Immature natural killer cell (primary cell): ENCODE results near the gene MVP. TPM values are rescaled to one million over a fixed set of nuclear protein-coding genes. Genes with fewer than 3 reads are reported as not detected.

Experiments used
- DNase-seq, 3 donors: peaks; one replicate each; pipeline ENCODE4 v3.0.0; 2022; ENCODE audit warnings: mixed read lengths in 1 of 3
- H3K27ac Mint-ChIP-seq, 6 donors: one replicate each; pipeline ENCODE4 v1.8.0; 2020; ENCODE audit warnings: mixed read lengths in 6 of 6, mild to moderate bottlenecking in 5 of 6, inconsistent platforms in 4 of 6, moderate library complexity in 3 of 6
- H3K27me3 Mint-ChIP-seq, 3 donors: one replicate each; pipeline ENCODE4 v1.8.0; 2020 to 2021; ENCODE audit warnings: low read depth in 3 of 3, mild to moderate bottlenecking in 3 of 3, mixed read lengths in 3 of 3, moderate library complexity in 3 of 3, inconsistent platforms in 1 of 3
- H3K36me3 Mint-ChIP-seq, 3 donors: one replicate each; pipeline ENCODE4 v1.8.0; 2020; ENCODE audit warnings: mixed read lengths in 3 of 3, inconsistent platforms in 2 of 3, mild to moderate bottlenecking in 2 of 3
- H3K4me1 Mint-ChIP-seq, 2 donors: one replicate each; pipeline ENCODE4 v1.8.0; 2020; ENCODE audit warnings: inconsistent platforms in 2 of 2, mild to moderate bottlenecking in 2 of 2, mixed read lengths in 2 of 2, moderate library complexity in 1 of 2
- H3K4me3 Mint-ChIP-seq, 5 donors: one replicate each; pipeline ENCODE4 v1.8.0; 2020; ENCODE audit warnings: mild to moderate bottlenecking in 5 of 5, mixed read lengths in 5 of 5, inconsistent platforms in 3 of 5, moderate library complexity in 3 of 5
- H3K9me3 Mint-ChIP-seq, 6 donors: one replicate each; pipeline ENCODE4 v1.8.0; 2020; ENCODE audit warnings: mild to moderate bottlenecking in 6 of 6, mixed read lengths in 6 of 6, inconsistent platforms in 4 of 6, moderate library complexity in 3 of 6
- polyA plus RNA-seq, 3 donors: library from polyadenylated mRNA; unstranded; fragments of 300-500 nt; fragmentation: Illumina TruSeq; gene quantifications; one replicate each; pipeline ENCODE4 v1.2.3, GENCODE V29; 2021

Gene MVP
- polyA plus RNA-seq, 3 donors from 2014 or later, result 103 to 195 (median 142) TPM

DNA sequence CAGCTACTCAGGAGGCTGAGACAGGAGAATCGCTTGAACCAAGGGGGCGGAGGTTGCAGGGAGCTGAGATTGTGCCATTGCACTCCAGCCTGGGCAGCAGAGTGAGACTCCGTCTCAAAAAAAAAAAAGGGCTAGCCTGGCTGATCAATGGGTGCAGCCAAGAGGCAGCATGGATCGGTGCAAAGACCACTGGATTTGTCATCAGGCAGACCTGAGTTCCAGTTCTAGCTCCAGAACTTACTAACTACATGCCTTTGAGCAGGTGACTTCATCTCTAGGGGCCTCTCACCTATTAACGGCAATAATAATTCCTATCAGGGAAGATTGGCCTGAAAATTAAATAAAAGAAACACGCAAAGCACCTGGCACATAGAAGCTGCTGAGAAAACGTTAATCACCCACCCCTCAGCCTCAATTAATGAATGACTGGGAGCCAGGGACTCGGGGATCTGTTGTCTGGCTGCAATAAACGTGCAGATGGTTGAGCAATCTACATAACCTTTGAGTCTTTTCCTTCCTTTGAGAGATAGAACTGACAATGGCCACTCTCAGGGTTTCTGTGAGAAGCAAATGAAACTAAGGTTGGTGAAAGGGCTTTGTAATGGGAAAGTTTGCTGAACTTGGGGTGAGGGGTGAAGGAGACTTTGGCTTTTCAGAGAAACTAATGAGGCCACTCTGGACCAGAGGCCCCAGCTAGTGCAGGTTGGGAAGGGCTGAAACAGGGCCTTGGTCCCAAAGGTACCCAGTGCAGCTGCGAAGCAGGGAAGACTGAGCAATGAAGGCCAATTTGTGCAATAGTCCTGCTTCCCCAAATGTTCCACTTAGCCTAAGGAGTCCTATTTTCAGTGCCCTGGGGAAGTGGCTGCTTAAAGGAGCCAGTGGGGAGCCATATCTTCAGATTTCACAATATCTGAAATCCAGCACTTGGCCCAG is 71.5 kb downstream of the MVP start:
- DNase-seq, result no peak
- Mint-ChIP-seq H3K27ac (no peak overlapping the region), H3K4me3 (no peak overlapping the region), H3K9me3 (peaks cover 0 to 2% (median 0%) of the 10 kb centered on the region in 6 donors), H3K4me1 (no peaks in the 10 kb centered on the region), H3K36me3 (no peaks in the 10 kb centered on the region), H3K27me3 (peaks cover 0 to 11% (median 10%) of the 10 kb centered on the region in 3 donors)

DNA sequence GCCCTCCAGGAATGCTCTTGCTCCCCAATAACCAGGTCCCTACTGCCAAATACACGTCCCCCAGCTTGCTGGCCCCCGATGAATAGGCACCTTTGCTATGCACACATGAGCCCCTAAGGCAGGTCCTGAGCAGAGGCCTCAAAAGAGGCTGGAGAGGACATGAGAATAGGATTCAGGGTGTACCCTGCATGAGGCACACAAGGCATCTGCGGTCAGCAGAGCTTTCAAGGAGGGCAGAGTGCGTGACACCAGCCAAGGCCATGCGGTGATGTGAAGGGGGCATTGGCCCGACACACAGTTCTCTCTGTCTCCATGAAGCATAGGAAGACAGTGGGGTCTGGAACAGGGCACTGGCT is 72.2 kb downstream of the MVP start:
- H3K27me3 Mint-ChIP-seq, result peaks cover 3 to 14% (median 12%) of the 10 kb centered on the region in 3 donors

DNA sequence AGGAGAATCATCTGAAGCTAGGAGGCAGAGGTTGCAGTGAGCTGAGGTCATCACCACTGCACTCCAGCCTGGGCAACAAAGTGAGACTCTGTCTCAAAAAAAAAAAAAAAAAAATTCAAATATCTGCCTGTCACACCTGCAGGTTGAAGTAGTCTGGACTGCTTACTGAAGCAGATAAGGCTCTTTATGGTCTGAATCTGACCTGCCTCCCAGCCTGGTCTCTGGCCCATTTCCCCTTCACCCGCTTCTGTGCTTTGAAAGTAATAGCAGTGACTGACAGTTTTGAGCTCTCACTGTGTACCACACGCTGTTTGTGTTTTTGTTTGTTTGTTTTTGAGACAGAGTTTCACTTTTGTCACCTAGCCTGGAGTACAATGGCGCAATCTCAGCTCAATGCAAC is 73.3 kb downstream of the MVP start:
- H3K27me3 Mint-ChIP-seq, result peaks cover 3 to 20% (median 20%) of the 10 kb centered on the region in 3 donors
- peaks cover 0 to 2% (median 0%) of the 10 kb centered on the region in 6 donors for H3K9me3 Mint-ChIP-seq
- no peaks in the 10 kb centered on the region for H3K36me3 Mint-ChIP-seq
- peaks cover 0 to 4% of the 10 kb centered on the region in 2 donors for H3K4me1 Mint-ChIP-seq
- no peak overlapping the region for H3K4me3 Mint-ChIP-seq
- H3K27ac Mint-ChIP-seq, result no peak overlapping the region
- no peak for DNase-seq

More for the DNA sequence above, 72.2 kb downstream of the MVP start:
- Mint-ChIP-seq H3K4me1 (no peaks in the 10 kb centered on the region), H3K27ac (no peak overlapping the region), H3K9me3 (peaks cover 0 to 2% (median 0%) of the 10 kb centered on the region in 6 donors), H3K4me3 (no peak overlapping the region), H3K36me3 (no peaks in the 10 kb centered on the region)
- no peak for DNase-seq

DNA sequence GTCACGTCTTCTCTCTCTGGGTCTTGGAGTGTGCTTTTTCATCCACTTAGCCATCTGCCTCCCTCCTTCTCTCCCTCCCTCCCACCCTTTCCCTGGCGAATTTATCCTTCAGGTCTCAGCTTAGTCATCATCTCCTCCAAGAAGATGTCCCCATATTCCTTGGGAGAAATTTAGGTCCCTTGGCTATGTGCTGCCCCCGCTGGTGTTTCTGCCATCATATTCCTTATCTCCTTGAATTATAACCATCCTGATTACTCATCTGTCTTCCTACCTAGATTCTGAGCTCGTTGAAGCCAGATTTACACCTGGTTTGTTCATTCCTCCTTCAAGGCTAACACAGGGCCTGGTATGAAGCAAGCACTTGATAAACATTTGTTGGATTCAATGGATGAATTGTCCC is 74.1 kb downstream of the MVP start:
- no peak overlapping the region for H3K4me3 Mint-ChIP-seq
- no peaks in the 10 kb centered on the region for H3K36me3 Mint-ChIP-seq
- peaks cover 3 to 23% (median 20%) of the 10 kb centered on the region in 3 donors for H3K27me3 Mint-ChIP-seq
- H3K9me3 Mint-ChIP-seq, result peaks cover 0 to 2% (median 0%) of the 10 kb centered on the region in 6 donors
- H3K27ac Mint-ChIP-seq, result no peak overlapping the region
- peaks cover 0 to 4% of the 10 kb centered on the region in 2 donors for H3K4me1 Mint-ChIP-seq
- DNase-seq, result no peak

DNA sequence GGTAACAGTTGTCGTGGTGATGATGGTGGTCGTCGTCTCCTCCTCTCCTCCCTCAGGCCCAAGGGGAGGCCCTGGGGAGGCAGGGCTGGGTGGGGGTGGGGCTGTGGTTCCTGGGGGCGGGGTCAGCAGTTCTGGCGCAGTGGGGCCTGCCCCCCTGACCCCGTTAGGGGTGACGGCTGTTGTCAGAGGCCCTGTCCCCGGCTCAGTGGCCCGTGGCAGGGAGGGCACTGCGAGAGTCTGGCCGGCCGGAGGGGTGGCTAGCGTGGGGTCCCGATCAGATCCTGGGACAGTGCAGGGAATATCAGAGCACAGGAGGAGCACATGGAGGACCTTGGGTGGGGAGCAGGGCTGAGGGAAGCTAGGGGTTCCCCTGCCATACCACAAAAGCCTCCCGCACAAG is 76.6 kb downstream of the MVP start:
- H3K27ac Mint-ChIP-seq, result no peak overlapping the region
- no peak for DNase-seq
- H3K9me3 Mint-ChIP-seq, result peaks cover 0 to 2% (median 0%) of the 10 kb centered on the region in 6 donors
- H3K36me3 Mint-ChIP-seq, result no peaks in the 10 kb centered on the region
- no peak overlapping the region for H3K4me3 Mint-ChIP-seq
- peaks cover 3 to 30% (median 17%) of the 10 kb centered on the region in 3 donors for H3K27me3 Mint-ChIP-seq
- peaks cover 0 to 12% of the 10 kb centered on the region in 2 donors for H3K4me1 Mint-ChIP-seq

DNA sequence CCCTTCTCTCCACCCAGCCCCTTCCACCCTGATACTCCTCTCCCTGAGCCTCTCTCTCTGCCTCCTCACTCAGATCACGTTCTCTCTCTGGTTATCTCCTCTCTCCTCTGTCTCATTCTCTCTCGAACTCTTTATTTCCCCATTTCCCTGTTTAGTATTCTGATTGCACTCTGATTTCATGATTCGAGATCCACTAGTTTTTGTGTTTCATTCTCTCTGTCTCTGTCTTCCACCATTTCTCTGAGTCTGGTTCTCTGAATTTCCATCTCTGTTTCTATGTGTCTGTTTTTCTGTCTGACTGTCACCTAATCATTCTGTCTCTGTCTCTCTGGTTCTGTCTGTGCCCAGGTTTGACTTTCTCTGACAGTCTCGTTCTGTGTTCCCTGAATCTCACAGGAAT is 77.1 kb downstream of the MVP start:
- Mint-ChIP-seq H3K36me3 (no peaks in the 10 kb centered on the region), H3K4me1 (peaks cover 0 to 14% of the 10 kb centered on the region in 2 donors), H3K27me3 (peaks cover 5 to 30% (median 15%) of the 10 kb centered on the region in 3 donors), H3K4me3 (no peak overlapping the region), H3K9me3 (no peaks in the 10 kb centered on the region), H3K27ac (no peak overlapping the region)
- DNase-seq, result no peak

Other genes with a start within 250 kb of the MVP start
- 100 to 1,000 TPM; 231 to 632 (median 323) TPM for gene SPN, start 157.2 kb upstream of the MVP start, polyA plus RNA-seq
- gene QPRT, start 141.3 kb upstream of the MVP start, polyA plus RNA-seq, result 1 to 10 TPM in 2 of 3 donors, under 1 TPM in 1; 0.81 to 4.7 (median 2.1) TPM
- gene C16orf54, start 74.5 kb upstream of the MVP start, polyA plus RNA-seq, result 10 to 100 TPM in 2 of 3 donors, 1 to 10 TPM in 1; 9.6 to 39.8 (median 21.9) TPM
- gene ZG16, start 42.2 kb upstream of the MVP start, polyA plus RNA-seq, result not detected
- gene KIF22, start 29.7 kb upstream of the MVP start, polyA plus RNA-seq, result 10 to 100 TPM; 33.1 to 45.2 (median 33.3) TPM
- gene MAZ, start 13.9 kb upstream of the MVP start, polyA plus RNA-seq, result 10 to 100 TPM; 49.2 to 54.8 (median 52.7) TPM
- gene PRRT2, start 8.3 kb upstream of the MVP start, polyA plus RNA-seq, result not detected
- gene PAGR1, start 4.3 kb upstream of the MVP start, polyA plus RNA-seq, result 10 to 100 TPM; 44.8 to 55.2 (median 46.1) TPM
- 100 to 1,000 TPM in 2 of 3 donors, 10 to 100 TPM in 1; 77.6 to 115 (median 110) TPM for gene CDIPT, start 42.8 kb downstream of the MVP start, polyA plus RNA-seq
- gene SEZ6L2, start 79.1 kb downstream of the MVP start, polyA plus RNA-seq, result not detected
- not detected for gene ASPHD1, start 80.0 kb downstream of the MVP start, polyA plus RNA-seq
- 10 to 100 TPM in 1 of 3 donors, 1 to 10 TPM in 2; 3.5 to 13.8 (median 9.2) TPM for gene KCTD13, start 105.8 kb downstream of the MVP start, polyA plus RNA-seq
- gene TMEM219, start 141.6 kb downstream of the MVP start, polyA plus RNA-seq, result 100 to 1,000 TPM; 157 to 243 (median 216) TPM
- 10 to 100 TPM in 1 of 3 donors, 1 to 10 TPM in 2; 2.1 to 10.7 (median 3.0) TPM for gene TAOK2, start 153.4 kb downstream of the MVP start, polyA plus RNA-seq
- gene HIRIP3, start 175.2 kb downstream of the MVP start, polyA plus RNA-seq, result 10 to 100 TPM; 14.1 to 23.5 (median 18.9) TPM
- 1 to 10 TPM; 7.4 to 7.9 (median 7.7) TPM for gene INO80E, start 175.8 kb downstream of the MVP start, polyA plus RNA-seq
- gene DOC2A, start 190.6 kb downstream of the MVP start, polyA plus RNA-seq, result not detected
- gene C16orf92, start 202.7 kb downstream of the MVP start, polyA plus RNA-seq, result not detected
- gene TLCD3B, start 210.8 kb downstream of the MVP start, polyA plus RNA-seq, result not detected
- 1,000 to 10,000 TPM in 2 of 3 donors, 100 to 1,000 TPM in 1; 741 to 1,156 (median 1,018) TPM for gene ALDOA, start 245.3 kb downstream of the MVP start, polyA plus RNA-seq